DMS 273 (cell line): ENCODE results near the gene LLPH.
A peak's percentile ranks its signal among the peaks of the same experiment; 100 is the strongest.

ENCODE experiments used
- DNase-seq: peaks from one replicate; lab custom pipeline; 2025; ENCODE audit not compliant: unreplicated experiment; lab: John Stamatoyannopoulos, UW

Gene LLPH

DNA sequence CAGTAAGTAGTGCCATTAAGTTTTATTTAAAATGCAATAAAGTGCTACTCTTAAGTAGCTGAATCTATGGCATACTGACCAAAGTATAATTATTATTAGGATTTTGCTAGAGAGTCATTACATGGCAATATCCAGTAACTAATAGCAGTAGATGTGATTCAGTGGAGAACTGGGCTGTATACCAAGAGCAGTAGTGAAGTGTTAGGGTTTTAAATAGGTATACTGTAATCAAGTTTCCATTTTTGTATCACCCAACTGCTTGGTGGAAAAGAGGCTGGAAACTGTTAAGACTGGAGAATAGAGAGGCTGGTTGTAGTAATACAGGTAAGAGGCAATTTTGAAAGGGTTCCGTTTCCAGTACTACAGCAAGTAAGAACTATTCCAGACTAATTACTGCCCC, 13.3 kb upstream of the LLPH start:
- no peak for DNase-seq

DNA sequence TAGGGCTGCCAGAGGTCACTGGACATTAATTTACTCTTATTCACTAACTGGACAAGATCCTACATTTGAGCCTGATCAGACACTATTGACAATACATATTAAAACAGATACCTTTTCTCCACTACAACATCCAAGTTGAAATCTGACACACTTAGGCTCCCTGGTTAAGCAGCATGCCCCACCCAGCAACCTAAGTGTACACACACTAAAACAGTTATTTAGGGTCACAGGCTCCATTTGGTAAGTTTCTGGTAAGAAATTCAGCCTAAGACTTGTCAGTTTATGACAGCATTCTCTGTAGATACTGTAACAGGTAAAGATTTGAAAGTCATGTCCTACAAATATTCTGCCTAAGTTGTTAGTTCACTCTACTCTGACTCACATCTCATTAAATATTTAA, 12.3 kb upstream of the LLPH start:
- DNase-seq: no peak

DNA sequence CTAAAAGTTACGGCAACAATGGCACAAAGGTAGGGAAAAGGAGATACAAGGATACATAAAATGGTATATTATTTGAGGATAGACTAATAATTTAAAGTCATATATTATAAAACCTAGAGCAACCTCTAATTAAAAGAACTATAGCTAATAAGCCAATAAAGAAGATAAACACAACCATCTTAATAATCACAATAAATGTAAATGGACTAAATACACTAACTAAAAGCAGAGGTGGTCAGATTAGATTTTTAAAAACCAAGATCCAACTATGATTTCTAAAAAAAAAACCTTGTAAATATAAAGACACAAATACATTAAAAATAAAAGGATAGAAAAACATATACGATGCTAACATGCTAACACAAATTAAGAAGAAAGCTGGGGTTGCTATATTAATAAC, 10.7 kb upstream of the LLPH start:
- DNase-seq: no peak

DNA sequence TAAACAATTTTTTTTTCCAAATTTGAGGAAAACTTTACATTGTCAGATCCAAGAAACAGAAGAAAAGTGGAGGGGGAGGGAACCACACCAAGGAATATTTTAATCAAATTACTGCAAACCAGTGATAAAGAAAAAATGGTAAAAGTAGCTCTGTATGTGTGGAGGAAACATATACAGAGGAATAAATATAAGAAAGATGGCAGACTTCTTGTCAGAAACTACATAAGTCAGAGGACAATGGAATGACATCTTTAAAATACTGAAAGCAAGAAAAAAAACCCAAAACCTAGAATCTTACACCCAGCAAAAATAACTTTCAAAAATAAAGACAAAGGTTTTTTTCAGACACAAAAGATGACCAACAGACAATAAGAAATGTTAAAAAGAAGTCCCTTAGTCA, 10.2 kb upstream of the LLPH start:
- DNase-seq: peak; percentile 3

DNA sequence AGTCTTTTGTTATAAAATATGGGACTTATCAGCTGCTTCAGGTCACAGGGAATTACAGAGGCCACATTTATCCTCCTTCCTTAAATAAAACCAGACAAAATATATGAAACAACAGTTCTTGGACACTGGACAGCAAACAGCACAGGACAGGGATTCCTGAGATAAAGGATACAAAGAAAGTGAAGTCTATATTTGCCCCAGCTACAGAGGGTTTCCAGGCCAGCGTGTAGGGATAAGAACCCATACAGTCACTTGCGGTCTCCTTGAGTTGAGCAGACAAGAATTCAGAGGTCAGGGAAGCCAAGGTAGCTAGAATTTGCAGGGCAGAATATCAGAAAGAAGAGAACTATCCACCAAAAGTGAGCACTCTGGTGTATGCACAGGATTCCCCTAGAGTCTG, 8.8 kb upstream of the LLPH start:
- DNase-seq: no peak

DNA sequence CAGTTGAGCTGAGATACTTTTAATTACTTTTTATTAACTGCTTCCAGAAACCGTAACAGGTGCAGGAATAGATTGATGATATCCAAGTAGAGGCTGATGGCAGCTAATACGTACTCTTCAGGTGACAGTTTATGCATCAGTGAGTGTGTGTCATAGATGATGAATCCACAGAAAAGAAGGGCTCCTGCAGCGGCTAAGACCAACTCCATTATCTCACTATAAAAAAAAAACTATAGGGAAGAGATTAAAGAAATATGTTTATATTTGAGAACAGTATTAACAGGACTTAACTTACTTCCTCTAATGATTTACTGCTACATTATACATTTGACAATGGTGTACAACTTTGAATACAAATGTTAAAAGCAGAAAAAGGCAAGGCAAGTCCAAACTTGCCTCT, 7.4 kb upstream of the LLPH start:
- DNase-seq: no peak

DNA sequence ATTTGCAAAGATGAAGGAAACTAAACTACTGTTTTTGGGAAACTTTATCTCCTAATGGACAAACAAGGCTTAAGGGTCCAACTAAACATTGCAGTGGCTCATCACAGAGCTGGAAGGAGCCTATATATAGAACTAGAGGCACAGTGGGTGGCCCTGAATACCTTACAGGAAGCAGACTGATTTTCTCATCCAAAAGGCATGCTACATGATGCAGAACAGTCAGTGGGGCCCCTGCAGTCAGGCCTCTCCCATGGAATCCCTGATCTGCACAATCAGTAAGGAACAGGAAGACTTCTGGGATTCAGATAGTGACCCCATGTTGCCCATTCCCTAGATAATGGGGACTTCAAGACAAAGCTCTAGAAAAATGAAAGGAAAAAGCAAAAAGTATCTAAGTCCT, 1.9 kb upstream of the LLPH start:
- DNase-seq: no peak

DNA sequence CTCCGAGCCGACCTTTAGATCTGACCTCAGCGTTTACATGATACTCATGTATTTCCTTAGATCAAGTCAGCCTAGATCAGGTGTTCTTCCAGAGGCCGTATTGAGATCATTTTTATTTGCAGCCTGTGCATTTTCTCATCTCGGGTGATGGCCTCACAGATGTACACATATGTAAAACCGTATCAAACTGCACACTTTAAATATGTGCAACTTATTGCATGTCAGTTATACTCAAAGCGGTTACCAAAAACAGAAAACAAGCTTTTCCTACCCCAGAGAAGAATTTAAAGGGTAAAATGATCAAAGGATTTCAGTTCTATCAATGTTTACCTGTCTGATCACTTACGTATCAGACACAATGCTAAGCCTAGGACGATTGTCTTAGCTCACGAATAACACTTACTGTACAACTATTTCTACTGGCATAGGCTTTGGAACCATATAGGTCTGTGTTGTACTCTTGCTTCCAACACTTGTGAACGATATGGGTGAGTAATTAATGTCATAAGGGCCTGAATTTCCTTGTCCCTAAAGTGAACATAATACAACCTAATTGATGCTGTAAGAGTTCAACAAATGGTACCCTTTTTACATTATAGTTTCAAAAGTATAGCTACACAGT, 628 bp upstream of the LLPH start:
- DNase-seq: peak; percentile 10

DNA sequence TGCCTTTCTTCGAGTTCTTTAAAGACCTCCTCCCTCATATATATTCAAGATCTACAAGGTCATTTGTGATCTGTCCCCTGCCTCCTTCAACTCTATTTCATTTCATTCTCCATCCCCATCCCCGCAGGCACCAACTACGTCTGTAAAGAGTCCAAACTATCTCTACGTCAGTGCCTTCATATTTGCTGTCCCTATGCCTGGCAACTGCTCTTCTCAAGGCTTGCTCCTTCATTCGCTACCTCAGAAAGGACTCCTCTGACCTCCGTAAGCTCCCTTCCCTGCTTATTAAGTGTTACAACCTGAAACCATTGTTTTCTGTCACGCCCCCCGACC, 650 bp downstream of the LLPH start:
- DNase-seq: no peak

DNA sequence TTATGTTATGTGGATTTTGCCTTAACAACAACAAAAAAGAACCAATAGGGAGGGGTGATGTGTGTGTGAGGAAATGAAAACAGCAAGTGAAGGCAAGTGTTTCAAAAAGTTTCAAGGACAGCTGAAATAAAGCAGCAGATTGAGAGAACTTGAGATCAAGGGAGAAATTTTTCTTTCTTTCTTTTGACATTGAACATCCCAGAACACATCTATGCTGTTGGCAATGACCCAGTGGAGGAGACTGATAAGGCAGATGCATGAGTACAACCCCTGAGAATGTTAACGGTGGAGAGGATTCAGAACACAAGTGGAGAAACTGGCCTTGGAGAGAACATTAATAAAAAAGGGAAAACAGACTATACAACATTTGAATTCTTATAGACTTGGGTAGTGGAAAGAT, 2.9 kb downstream of the LLPH start:
- DNase-seq: no peak

DNA sequence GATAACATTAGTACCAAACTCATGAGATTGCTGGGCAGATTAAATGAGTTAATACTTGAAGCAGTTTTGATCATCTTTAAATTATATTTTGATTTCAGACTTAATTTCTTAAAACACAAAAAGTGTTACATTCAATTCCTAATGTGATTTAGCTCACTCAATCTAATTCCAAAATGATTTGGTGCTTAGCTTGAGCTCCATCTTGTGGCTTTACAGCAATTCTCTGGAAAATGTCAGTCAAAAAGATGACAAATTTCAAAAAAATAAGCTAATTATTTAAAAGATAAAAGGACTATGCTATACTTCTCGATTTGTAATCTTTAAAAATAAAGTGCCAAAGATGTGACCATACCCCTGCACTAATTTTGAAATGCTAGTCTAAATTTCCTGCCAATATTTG, 10.1 kb downstream of the LLPH start:
- DNase-seq: no peak

DNA sequence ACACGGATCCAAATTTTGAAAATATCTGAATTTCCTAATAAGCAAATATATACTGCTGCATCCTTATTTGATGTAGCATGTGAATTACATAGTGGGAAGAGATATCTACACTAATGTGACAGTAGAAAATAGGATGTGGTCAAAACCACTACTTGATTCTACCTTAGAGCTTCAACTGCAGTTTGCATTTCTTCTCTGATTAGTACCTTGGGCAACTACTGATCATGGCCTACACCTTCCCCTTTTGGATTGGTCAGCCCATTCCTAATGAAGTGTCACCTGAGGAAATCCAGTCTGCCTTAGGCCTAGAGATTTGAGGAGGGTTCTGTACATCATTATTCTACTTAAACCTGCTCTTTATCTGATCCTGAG, 10.7 kb downstream of the LLPH start:
- DNase-seq: no peak

DNA sequence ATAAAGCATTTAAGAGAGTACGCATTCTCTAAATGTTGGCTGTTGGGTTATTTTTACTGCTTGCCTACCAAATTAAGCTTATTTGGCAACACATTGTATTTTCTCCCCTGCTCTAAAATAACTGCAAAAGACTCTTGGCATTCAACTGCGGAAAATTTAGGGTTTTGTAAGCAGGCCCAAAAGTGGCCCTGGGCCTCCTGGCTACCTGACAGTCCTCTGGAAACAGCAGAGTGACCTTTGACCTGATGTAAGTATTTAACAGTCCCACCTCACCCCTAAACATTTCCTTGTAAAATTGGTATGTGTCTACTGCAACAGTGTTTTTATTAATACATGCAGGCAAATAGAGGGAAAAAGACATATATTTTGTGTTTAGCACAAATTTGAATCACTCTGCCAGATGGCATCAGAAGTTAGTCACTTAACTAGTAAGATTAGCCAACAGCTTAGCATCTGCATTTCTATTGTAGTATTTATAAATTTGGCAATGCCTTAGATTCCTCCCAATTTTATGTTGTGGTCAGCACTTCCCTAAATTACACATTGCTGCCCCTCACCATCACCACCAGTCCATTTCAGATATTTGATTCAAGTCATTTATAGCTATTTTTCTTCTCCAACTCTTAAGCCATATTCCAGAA, 11.2 kb downstream of the LLPH start:
- no peak for DNase-seq

DNA sequence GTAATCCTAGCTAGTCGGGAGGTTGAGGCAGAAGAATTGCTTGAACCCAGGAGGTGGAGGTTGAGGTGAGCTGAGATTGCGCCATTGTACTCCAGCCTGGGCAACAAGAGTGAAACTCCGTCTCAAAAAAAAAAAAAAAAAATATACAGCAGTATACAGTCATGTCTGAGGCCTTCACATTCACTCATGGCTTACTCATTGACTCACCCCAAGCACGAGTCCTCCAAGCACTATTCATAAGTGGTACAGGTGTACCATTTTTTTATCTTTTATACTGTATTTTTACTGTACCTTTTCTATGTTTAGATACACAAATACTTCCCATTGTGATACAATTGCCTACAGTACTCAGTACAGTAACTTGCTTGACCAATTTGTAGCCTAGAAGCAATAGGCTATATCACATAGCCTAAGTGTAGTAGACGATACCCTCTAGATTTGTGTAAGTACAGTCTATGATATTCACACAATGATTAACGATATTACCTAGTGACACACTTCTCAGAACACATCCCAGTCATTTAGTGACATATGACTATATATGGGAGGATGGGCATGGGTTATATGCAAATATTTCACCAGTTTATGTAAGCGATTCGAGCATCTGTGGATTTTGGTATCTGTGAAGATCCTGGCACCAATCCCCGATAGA, 12.2 kb downstream of the LLPH start:
- no peak for DNase-seq

DNA sequence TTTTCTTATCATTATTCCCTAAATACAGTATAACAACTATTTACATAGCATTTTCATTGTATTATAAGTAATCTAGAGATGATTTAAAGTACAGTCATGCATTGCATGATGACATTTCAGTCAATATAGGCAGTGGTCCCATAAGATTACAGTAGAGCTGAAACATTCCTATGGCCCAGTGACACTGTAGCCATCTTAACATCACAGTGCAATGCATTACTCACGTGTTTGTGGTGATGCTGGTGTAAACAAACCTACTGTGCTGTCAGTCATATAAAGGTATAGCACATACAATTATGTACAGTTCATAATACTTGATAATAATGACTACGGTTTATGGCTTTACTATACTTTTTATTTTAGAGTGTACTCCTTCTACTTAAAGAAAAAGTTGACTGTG, 13.3 kb downstream of the LLPH start:
- DNase-seq: no peak

DNA sequence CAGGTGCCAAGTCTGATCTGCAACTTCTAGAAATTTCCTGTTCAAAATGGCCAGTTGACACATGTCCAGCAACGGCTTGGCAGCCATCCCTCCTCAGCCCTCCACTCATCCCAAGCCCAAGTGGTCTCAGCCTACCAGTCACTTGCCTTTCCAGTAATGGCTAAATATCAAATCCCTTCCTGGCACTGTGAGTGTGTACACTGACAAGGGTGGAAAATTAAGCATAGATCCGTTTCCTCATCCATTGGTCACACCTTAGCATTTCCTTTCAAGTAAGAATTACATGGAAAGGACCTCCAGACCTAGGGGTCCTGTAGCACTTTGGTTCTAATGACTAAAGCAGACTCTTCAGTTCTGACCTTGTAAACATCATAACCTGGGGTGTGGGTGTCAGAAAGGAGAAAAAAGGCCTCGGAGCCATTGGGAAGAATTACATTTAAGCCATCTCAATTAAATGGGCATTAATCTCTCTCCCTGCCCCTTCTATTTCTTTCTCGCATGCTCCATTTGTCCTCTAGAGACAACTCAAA, 15.4 kb downstream of the LLPH start:
- no peak for DNase-seq

DNA sequence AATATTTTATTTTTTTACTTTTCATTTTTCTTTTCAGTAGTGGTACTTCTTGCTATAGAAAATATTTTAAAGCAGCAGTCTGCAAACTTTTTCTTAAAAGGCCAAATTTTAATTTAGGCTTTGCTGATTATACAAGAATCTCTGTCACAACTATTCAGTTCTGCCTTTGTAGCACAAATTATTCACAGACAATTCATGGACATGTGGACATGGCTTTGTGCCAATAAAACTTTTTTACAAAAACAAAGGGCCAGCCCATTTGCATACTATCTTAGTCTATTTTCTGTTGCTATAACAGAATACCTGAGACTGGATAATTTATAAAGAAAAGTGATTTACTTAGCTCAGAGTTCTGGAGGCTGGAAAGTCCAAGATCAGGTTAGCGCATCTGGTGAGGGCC, 17.1 kb downstream of the LLPH start:
- DNase-seq: peak; percentile 2

DNA sequence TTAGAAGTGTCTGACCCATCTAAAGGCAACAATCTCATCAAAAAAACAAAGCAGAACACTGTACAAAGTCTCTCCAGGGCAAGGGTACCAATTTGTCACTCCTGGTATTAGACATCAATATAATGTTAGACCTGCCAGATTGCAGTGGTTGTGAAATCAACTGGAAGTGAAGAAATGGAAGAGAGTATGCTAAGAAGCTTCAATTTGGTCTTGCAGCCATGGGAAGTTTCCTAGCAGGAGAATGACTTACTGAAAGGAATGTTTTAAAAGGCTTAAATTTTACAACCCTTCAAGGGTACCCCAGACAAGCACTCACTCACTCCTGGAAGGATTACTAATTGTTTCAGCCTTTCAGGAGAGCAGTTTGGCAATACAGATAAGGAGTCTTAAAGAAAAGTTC, 18.9 kb downstream of the LLPH start:
- DNase-seq: no peak

DNA sequence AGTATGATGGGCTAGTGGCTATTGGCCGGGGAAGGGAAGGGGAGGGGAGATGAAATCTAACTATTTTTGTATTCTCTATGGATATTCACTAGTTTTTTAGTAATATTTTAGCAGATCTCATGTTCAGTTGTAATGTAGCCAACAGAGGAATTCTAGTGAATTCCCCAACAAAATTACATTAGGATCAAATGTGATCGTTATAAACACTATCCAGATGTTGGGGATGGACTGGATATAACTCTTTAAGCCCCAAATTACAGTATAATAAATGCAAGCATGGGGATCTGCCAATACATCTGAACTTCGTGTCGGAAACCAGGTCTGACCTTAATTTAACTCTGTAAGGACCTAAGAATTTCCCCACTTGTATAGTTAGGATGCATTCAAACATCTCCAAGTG, 21.5 kb downstream of the LLPH start:
- DNase-seq: no peak

DNA sequence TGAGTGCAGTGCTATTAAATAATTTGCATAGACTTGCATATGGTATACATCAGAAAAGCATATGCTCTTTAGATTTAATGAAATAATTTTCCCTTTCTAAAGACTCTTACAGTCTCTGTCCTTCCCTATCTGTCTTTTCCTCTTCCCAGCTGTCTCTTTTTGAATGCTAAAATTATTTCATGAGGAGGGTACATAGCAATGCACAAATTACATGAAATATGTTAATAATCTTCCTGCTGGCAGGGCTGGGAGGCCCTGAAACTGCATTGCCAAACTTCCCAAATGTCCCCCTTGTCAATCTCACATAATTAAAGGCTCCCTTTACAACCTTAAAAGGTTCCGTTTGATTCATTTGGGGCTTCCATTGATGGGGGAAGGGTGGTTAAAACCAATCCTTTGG, 22.2 kb downstream of the LLPH start:
- no peak for DNase-seq

DNA sequence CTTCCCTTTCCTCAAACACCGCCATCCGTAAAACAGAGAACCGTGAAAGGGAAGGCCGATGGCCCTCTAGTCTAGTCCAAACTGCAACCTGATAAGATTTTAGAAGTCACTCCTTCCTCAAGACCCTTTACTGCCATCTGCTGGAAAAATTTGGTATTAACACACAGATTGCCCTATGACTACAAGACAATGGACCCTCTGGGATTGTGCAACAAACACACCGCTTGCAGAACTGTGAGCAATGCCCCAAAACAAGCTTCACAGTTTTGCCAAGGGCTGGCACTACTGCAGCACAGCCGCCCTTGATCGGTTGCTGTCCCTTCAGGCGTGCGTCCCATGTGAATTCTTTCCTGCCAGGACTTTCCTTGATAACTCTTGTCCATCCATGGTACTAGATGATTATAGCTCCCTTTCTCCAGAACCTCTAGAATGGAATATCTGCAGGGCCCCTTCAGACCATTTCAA, 23.1 kb downstream of the LLPH start:
- peak; percentile 93 for DNase-seq

DNA sequence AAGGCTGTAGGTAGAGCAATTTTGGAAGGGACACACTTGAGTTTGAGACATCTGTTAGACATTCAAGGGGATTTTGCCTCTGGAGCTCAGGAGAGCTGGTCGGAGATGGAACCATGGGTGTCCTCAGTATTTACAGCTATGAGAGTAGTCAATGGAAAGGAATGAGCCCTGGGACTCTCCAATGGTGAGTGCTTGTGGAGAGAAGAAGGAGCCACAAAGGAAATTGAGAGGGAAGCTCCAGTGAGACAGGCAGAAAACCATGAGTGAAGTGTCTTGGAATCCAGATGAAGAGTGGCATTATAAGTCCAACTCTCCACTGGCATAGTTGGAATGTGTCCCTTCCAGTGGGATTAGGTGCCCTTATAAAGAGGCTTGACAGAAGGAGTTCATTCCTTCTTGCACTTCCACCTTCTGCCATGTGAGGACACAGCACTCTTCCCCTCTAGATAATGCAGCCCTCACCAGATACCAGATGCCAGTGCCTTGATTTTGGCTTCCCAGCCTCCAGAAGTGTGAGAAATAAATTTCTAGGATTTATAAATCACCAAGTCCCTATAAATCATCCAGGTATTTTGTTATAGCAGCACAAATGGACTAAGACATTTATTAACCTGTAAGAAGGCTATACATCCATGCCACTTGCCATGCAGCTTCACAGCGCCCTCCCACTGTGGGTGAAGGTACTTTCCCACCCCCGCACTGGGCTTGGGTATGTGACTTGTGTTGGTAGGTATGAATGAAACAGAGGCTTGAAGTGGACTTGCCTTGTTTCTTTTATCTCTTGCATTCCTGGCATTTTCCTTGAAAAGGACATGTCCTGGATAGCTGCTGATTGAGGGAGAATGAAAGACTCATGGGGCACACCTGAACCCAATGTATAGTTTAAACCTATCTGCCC, 27.3 kb downstream of the LLPH start:
- DNase-seq: peak; percentile 5
